Measurements from ENCODE around the gene NSD2. TPM values are rescaled to one million over a fixed set of nuclear protein-coding genes. Genes with fewer than 3 reads are reported as not detected.

Gene NSD2
- total and polyA plus RNA-seq, 2 donors: 13.8 to 60.5 TPM

DNA sequence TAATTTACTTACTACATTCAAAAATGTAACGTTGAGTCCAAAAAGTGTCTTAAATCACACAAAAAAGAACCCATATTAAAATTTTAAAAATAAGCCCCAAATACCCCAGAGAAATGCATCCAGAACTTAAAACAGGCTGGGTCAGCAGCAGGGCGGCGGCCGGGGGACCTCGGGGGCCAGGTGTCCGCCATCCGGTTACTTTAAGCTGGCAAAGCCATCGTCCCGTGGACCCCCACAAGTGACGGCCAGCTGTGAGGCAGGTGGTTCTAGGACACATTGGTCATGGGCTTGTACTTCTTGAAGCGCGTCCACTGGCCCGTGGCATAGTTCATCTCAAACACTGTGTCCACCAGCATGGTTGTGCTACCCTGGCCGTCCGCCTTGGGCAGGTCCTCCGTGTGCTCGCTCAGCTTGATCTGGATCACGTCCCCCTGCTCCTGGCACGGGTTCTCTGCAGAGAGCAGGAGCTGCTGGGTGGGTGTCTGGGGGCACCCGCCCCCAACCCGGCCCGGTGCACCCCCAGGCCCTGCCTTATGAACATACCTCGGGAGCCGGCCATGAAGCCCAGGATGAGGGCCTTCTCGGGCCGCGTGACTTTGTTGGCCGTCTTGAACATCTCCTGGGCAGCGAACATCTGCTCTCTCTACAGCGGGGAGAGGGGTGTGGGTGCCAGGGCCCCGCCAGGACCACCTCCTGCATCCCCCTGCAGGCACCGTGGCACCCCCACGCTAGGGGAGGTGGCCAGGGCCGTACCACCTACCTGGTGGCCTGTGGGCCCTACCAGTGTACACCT is 112.1 kb downstream of the NSD2 start:
- no peak for DNase-seq (ENCODE audit: extremely low spot score)
- H3K36me3 ChIP-seq (ENCODE audit: insufficient read depth): peaks cover 5% of the 10 kb centered on the region
- 90% methylated on average over 34 of the region's 34 CpGs for WGBS
- H3K4me1 ChIP-seq (ENCODE audit: insufficient read depth): no peaks in the 10 kb centered on the region
- no peak overlapping the region for H3K27ac ChIP-seq (ENCODE audit: low read depth)
- H3K4me3 ChIP-seq (ENCODE audit: low read depth, low read length): no peak overlapping the region

DNA sequence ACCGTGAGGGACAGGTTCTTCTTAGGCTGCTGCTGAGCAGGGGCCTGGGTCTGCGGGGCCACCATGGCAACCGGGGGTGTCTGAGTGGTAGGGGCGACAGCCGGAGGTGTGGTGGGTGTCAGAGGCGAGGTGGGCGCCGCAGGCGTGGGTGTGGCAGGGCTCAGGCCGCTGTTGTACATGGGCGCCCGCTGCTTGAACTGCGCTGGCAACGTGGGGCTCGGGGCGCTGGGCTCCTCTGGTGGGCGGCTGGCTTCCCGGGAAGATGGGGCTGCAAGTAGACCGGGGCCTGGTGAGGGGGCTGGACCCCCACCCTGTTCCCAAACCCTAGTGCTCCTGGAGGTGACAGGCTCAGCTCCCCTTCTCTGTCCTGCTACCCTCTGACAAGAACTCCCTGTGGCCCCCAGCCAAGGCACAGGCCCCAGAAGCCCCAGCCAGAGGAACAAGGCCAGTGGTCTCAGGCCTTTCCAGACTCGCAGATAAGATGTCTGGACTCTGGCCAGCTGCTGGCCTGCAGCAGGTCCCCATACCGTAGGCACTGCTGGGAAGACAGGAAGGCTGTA is 112.7 kb downstream of the NSD2 start:
- DNase-seq (ENCODE audit: extremely low spot score): no peak
- Histone ChIP-seq H3K4me1 (ENCODE audit: insufficient read depth) (no peaks in the 10 kb centered on the region), H3K36me3 (ENCODE audit: insufficient read depth) (peaks cover 5% of the 10 kb centered on the region), H3K4me3 (ENCODE audit: low read depth, low read length) (no peak overlapping the region), H3K27ac (ENCODE audit: low read depth) (no peak overlapping the region)
- WGBS: 84% methylated on average over 21 of the region's 21 CpGs

DNA sequence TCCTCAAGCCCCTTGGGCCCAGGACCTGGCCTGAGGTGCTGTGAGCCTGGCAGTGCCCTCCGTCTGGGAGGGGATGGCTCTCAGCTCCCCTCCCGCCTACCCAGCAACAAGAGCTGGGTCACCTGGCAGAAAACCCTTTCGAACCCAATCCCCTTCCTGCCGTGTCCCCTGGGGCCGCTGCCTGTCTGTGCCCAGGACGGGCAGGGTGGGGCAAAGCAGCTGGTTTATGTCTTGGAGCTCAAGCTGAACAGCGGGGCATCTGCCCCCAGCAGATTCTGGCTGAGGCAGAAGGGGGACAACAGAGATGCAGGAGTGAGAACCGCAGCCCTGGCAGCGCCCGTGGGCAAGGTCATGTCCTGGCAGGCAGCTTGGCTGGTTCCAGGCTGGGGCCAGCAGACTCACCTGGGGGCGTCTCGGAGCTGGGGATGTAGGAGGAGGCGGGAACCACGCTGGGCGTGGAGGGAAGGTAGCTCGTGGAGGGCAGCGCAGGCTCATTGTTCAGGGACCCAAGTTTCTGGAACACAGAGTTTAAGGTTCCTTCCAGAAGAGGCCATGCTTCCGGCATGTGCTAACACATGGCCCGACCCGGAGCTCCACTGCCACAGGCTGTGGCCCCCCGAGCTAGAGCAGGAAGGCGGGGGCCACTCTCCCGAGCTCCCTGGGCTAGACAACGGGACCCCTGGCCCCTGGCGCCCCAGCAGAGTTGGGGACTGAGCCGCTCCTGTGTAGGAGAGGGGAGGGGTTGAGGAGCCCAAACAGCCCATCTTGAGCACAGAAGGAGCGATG is 113.4 kb downstream of the NSD2 start:
- no peak for DNase-seq (ENCODE audit: extremely low spot score)
- H3K4me3 ChIP-seq (ENCODE audit: low read depth, low read length): no peak overlapping the region
- no peaks in the 10 kb centered on the region for H3K4me1 ChIP-seq (ENCODE audit: insufficient read depth)
- H3K27ac ChIP-seq (ENCODE audit: low read depth): no peak overlapping the region
- 80% methylated on average over 27 of the region's 27 CpGs for WGBS
- H3K36me3 ChIP-seq (ENCODE audit: insufficient read depth): peaks cover 8% of the 10 kb centered on the region

DNA sequence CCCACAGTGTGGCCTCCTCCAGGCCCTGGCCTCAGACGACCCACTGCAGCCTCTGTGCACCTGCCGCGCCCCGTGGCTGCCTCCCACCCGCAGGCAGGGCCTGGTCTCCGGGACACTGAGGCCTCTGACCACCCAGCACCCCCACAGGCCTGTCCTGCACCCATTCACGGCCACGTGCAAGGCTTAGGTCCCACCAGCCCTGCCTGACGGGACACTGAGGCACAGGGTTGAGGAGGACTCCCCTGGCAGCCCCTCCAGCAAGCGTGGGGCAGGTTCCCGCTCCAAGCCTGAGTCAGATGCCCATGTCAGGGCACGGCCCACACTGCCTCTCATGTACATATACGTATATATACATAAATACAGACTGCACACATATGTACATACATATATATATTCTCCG is 114.1 kb downstream of the NSD2 start:
- Histone ChIP-seq H3K27ac (ENCODE audit: low read depth) (no peak overlapping the region), H3K36me3 (ENCODE audit: insufficient read depth) (peaks cover 8% of the 10 kb centered on the region), H3K4me3 (ENCODE audit: low read depth, low read length) (no peak overlapping the region), H3K4me1 (ENCODE audit: insufficient read depth) (no peaks in the 10 kb centered on the region)
- 89% methylated on average over 14 of the region's 14 CpGs for WGBS
- no peak for DNase-seq (ENCODE audit: extremely low spot score)

- H3K36me3 ChIP-seq (ENCODE audit: insufficient read depth): peaks cover 8% of the 10 kb centered on the region
- H3K27ac ChIP-seq (ENCODE audit: low read depth): no peak overlapping the region
- H3K4me3 ChIP-seq (ENCODE audit: low read depth, low read length): no peak overlapping the region
- DNase-seq (ENCODE audit: extremely low spot score): no peak
- 93% methylated on average over 54 of the region's 54 CpGs for whole genome bisulfite sequencing
- no peaks in the 10 kb centered on the region for H3K4me1 ChIP-seq (ENCODE audit: insufficient read depth)
Observed at GRCh38 chr4:1985780-1986577, 114.8 kb downstream of the NSD2 start.

DNA sequence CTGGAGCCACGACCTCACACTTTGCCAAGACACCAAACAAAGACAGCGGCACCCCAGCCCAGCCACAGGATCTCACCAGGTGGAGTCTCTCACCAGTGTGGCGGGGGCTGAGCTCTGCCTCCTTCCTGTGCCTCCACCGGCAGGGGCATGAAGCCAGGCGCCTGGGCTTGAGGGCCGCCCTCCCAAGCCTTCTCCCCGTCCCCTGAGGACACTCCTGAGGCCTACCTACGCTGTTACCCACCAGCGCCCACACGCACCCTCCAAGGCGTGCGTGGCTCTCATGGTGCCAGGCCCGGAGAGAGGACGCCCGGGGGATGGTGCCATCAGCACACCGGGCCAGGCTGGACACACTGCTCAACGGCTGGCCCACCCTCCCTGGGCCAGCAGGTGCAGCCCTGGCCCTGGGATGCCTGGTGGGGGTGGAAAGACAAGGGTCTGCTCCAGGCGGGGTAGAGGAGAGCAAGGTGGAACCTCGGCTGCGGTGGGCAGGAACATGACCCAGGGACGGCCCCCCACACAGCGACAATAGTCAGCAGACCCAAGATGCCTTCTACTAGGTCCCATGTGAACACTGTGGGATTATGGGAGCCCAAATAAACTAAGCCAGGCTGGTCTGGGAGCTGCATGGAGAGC is 115.5 kb downstream of the NSD2 start:
- Histone ChIP-seq H3K36me3 (ENCODE audit: insufficient read depth) (peaks cover 8% of the 10 kb centered on the region), H3K4me1 (ENCODE audit: insufficient read depth) (no peaks in the 10 kb centered on the region), H3K4me3 (ENCODE audit: low read depth, low read length) (no peak overlapping the region), H3K27ac (ENCODE audit: low read depth) (no peak overlapping the region)
- WGBS: 90% methylated on average over 22 of the region's 22 CpGs
- no peak for DNase-seq (ENCODE audit: extremely low spot score)

- Histone ChIP-seq H3K4me1 (ENCODE audit: insufficient read depth) (no peaks in the 10 kb centered on the region), H3K27ac (ENCODE audit: low read depth) (no peak overlapping the region), H3K4me3 (ENCODE audit: low read depth, low read length) (no peak overlapping the region), H3K36me3 (ENCODE audit: insufficient read depth) (peaks cover 8% of the 10 kb centered on the region)
- WGBS: 94% methylated on average over 19 of the region's 19 CpGs
- DNase-seq (ENCODE audit: extremely low spot score): no peak
Observed at GRCh38 chr4:1987296-1987695, 116.1 kb downstream of the NSD2 start.

- WGBS: 92% methylated on average over 26 of the region's 26 CpGs
- Histone ChIP-seq H3K4me1 (ENCODE audit: insufficient read depth) (no peaks in the 10 kb centered on the region), H3K27ac (ENCODE audit: low read depth) (no peak overlapping the region), H3K4me3 (ENCODE audit: low read depth, low read length) (no peak overlapping the region), H3K36me3 (ENCODE audit: insufficient read depth) (peaks cover 7% of the 10 kb centered on the region)
- DNase-seq (ENCODE audit: extremely low spot score): no peak
Observed at GRCh38 chr4:1987721-1988326, 116.6 kb downstream of the NSD2 start.

- Histone ChIP-seq H3K27ac (ENCODE audit: low read depth) (no peak overlapping the region), H3K36me3 (ENCODE audit: insufficient read depth) (peaks cover 7% of the 10 kb centered on the region), H3K4me1 (ENCODE audit: insufficient read depth) (no peaks in the 10 kb centered on the region), H3K4me3 (ENCODE audit: low read depth, low read length) (no peak overlapping the region)
- 93% methylated on average over 12 of the region's 12 CpGs for WGBS
- DNase-seq (ENCODE audit: extremely low spot score): no peak
Observed at GRCh38 chr4:1988327-1988724, 117.1 kb downstream of the NSD2 start.

DNA sequence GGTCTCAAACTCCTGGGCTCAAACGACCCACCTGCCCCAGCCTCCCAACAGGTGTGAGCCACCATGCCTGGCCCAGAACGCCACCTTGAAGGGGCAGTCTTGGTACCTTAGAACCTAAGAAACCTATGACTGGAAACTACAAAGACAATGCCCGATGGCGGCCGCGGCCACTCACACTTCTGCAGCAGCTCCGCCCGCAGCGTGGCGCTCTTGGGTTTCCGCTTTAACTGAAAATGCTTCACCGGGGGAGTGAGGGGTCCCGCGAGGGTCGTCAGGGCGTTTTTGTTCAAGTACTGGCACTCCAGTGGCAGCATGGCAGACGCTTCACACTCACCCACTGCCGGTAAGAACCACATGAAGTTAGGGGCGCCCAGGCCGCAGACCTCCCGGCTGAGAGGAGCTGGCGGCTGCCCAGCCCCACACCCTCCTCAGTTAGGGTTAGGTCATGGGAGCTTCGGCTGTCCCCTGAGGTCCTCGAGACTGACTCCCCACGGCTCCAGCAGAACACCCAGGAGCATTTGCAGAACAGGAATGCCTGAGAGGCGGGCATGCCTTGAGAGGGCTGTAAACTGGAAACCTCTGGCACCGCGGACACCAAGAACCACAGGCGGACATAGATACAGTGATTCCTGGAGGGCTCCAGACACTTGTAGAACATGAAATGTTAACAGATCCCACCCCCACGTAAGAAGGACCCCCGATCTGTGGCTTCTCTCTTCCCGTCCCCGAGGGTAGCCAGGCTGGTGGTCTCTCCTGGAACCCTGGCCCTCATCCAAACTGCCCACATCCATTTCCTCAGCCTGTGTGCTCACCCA is 118.5 kb downstream of the NSD2 start:
- Histone ChIP-seq H3K4me3 (ENCODE audit: low read depth, low read length) (no peak overlapping the region), H3K27ac (ENCODE audit: low read depth) (no peak overlapping the region), H3K4me1 (ENCODE audit: insufficient read depth) (no peaks in the 10 kb centered on the region), H3K36me3 (ENCODE audit: insufficient read depth) (peaks cover 3% of the 10 kb centered on the region)
- 95% methylated on average over 33 of the region's 33 CpGs for whole genome bisulfite sequencing
- DNase-seq (ENCODE audit: extremely low spot score): no peak

GRCh38 chr4:1990348-1990645 is 119.1 kb downstream of the NSD2 start:
- Histone ChIP-seq H3K4me1 (ENCODE audit: insufficient read depth) (no peaks in the 10 kb centered on the region), H3K27ac (ENCODE audit: low read depth) (no peak overlapping the region), H3K4me3 (ENCODE audit: low read depth, low read length) (no peak overlapping the region), H3K36me3 (ENCODE audit: insufficient read depth) (peaks cover 3% of the 10 kb centered on the region)
- DNase-seq (ENCODE audit: extremely low spot score): no peak
- WGBS: 92% methylated on average over 10 of the region's 10 CpGs

DNA sequence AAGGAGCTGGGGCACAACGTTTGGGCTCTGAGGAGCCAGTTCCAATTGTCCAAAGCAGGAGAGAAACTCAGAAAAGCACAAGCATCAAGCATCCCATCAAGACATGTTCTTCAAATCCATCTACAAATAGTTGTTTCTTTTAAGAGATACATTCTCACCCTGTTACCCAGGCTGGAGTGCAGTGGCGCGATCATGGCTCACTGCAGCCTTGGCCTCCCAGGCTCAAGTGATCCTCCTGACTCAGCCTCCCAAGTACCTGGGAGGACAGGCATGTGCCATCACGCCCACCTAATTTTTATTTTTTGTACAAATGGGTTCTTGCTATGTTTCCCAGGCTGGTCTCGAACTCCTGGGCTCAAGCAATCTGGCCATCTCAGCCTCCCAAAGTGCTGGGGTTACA is 119.5 kb downstream of the NSD2 start:
- H3K36me3 ChIP-seq (ENCODE audit: insufficient read depth): peaks cover 3% of the 10 kb centered on the region
- no peak for DNase-seq (ENCODE audit: extremely low spot score)
- WGBS: 94% methylated on average over 5 of the region's 5 CpGs
- H3K27ac ChIP-seq (ENCODE audit: low read depth): no peak overlapping the region
- H3K4me1 ChIP-seq (ENCODE audit: insufficient read depth): no peaks in the 10 kb centered on the region
- no peak overlapping the region for H3K4me3 ChIP-seq (ENCODE audit: low read depth, low read length)
